H1 (cell line): Measurements from ENCODE around the gene TMEM179B. TPM values are rescaled to one million over a fixed set of nuclear protein-coding genes. Genes with fewer than 3 reads are reported as not detected.
A peak's percentile ranks its signal among the peaks of the same experiment; 100 is the strongest.

Experiments
- CTCF ChIA-PET: fragments of 300-600 bp; sonication (Branson Sonifier 250); formaldehyde crosslinking; loops from one replicate; lab custom pipeline; 2021; ENCODE audit not compliant: partially characterized antibody; lab: Charles Lee
- POLR2A ChIA-PET: fragments of 300-600 bp; sonication (Branson Sonifier 250); formaldehyde crosslinking; loops from one replicate; lab custom pipeline; 2021; ENCODE audit warnings: inconsistent platforms; ENCODE audit not compliant: partially characterized antibody; lab: Charles Lee
- DNase-seq, 2 experiments: peaks; one replicate each; pipeline versions ENCODE4 v3.0.0 to v3.0.0-alpha.2; 2010 to 2022; ENCODE audit warnings: low spot score in 2 of 2, low read depth in 1 of 2, mixed read lengths in 1 of 2
- FAIRE-seq: peaks from 2 replicates; lab custom pipeline; 2011; peaks lifted over from hg19 to GRCh38; lab: Jason Lieb, UNC
- H2AFZ ChIP-seq: 2 replicates; pipeline ENCODE4 v1.8.1; 2012; ENCODE audit warnings: low read length, inconsistent platforms
- H2AK5ac ChIP-seq: 2 replicates; pipeline ENCODE4 v1.6.1; 2013; ENCODE audit warnings: low read depth, low read length
- H2BK120ac ChIP-seq: replicated peaks from 2 replicates; pipeline ENCODE3; 2013; ENCODE audit warnings: low read depth, low read length, inconsistent platforms
- H2BK12ac ChIP-seq: 2 replicates; pipeline ENCODE4 v1.6.1; 2013; ENCODE audit warnings: low read depth, low read length
- H2BK15ac ChIP-seq: 2 replicates; pipeline ENCODE4 v1.6.1; 2013; ENCODE audit warnings: low read length
- H2BK20ac ChIP-seq: 2 replicates; pipeline ENCODE4 v1.6.1; 2013; ENCODE audit warnings: low read length
- H2BK5ac ChIP-seq: 2 replicates; pipeline ENCODE4 v1.6.1; 2013; ENCODE audit warnings: low read depth, low read length
- H3K14ac ChIP-seq: 2 replicates; pipeline ENCODE4 v1.6.1; 2013; ENCODE audit warnings: inconsistent platforms; ENCODE audit not compliant: insufficient read length
- H3K18ac ChIP-seq: 2 replicates; pipeline ENCODE4 v1.6.1; 2013; ENCODE audit warnings: low read length; ENCODE audit errors: extremely low read depth
- H3K23ac ChIP-seq: 2 replicates; pipeline ENCODE4 v1.6.1; 2013; ENCODE audit warnings: inconsistent platforms; ENCODE audit not compliant: insufficient read length
- H3K23me2 ChIP-seq: 2 replicates; pipeline ENCODE4 v1.6.1; 2013; ENCODE audit warnings: low read depth, low read length
- H3K27ac ChIP-seq: 2 replicates; pipeline ENCODE4 v1.6.1; 2011; ENCODE audit warnings: low read depth, low read length, inconsistent platforms
- H3K27me3 ChIP-seq, 4 experiments: replicated peaks in 1 of 4; 1 replicate in 1 of 4; 2 replicates in 3 of 4; pipeline versions ENCODE4 v1.6.1 to v1.8.1; 2011 to 2013; ENCODE audit warnings: low read length in 3 of 4, mild to moderate bottlenecking in 3 of 4, inconsistent platforms in 2 of 4, mixed read lengths in 2 of 4, moderate library complexity in 1 of 4; ENCODE audit not compliant: control insufficient read depth in 3 of 4, insufficient read depth in 3 of 4; ENCODE audit errors: extremely low read depth in 1 of 4
- H3K36me3 ChIP-seq, 4 experiments: 2 replicates each; pipeline versions ENCODE4 v1.6.1 to v1.8.1; 2011 to 2013; ENCODE audit warnings: mild to moderate bottlenecking in 4 of 4, low read length in 3 of 4, moderate library complexity in 2 of 4, control low read depth in 1 of 4, inconsistent platforms in 1 of 4; ENCODE audit not compliant: insufficient read depth in 4 of 4, control insufficient read depth in 2 of 4
- H3K4ac ChIP-seq: replicated peaks from 2 replicates; pipeline ENCODE3; 2013; ENCODE audit warnings: low read length, low read depth, mixed read lengths, inconsistent platforms; ENCODE audit not compliant: insufficient read length
- H3K4me1 ChIP-seq, 4 experiments: replicated peaks in 1 of 4; 1 replicate in 1 of 4; 2 replicates in 3 of 4; pipeline versions ENCODE4 v1.6.1 to v1.8.1; 2011 to 2013; ENCODE audit warnings: low read length in 3 of 4, inconsistent platforms in 2 of 4, mixed read lengths in 1 of 4; ENCODE audit not compliant: insufficient read depth in 4 of 4, control insufficient read depth in 3 of 4
- H3K4me2 ChIP-seq, 2 experiments: 2 replicates each; pipeline versions ENCODE4 v1.6.1 to v1.8.1; 2011 to 2013; ENCODE audit warnings: low read depth in 2 of 2, low read length in 2 of 2, control low read depth in 1 of 2, inconsistent platforms in 1 of 2, mild to moderate bottlenecking in 1 of 2; ENCODE audit not compliant: insufficient read depth in 1 of 2
- H3K4me3 ChIP-seq, 4 experiments: fragments of 200-600, 300-600 bp in 1 of 4; sonication (generic), shearing (Covaris generic), sonication (Bioruptor Twin) in 1 of 4; 2 replicates each; pipeline versions ENCODE4 v1.5.1 to v1.8.1; 2011 to 2016; ENCODE audit warnings: low read length in 4 of 4, low read depth in 3 of 4, control low read depth in 2 of 4, inconsistent platforms in 2 of 4, mild to moderate bottlenecking in 2 of 4, mixed read lengths in 1 of 4, moderate library complexity in 1 of 4; ENCODE audit not compliant: insufficient read depth in 2 of 4; ENCODE audit errors: extremely low read depth in 1 of 4
- H3K56ac ChIP-seq: replicated peaks from 2 replicates; pipeline ENCODE3; 2013; ENCODE audit warnings: low read depth, mild to moderate bottlenecking, mixed read lengths, low read length, inconsistent platforms; ENCODE audit not compliant: insufficient read length
- H3K79me1 ChIP-seq: 2 replicates; pipeline ENCODE4 v1.6.1; 2013; ENCODE audit warnings: low read depth, low read length, control low read depth
- H3K79me2 ChIP-seq, 2 experiments: 2 replicates each; pipeline versions ENCODE4 v1.6.1 to v1.8.1; 2012 to 2013; ENCODE audit warnings: low read length in 2 of 2, mild to moderate bottlenecking in 2 of 2, inconsistent platforms in 1 of 2; ENCODE audit not compliant: insufficient read depth in 2 of 2, control insufficient read depth in 1 of 2
- H3K9ac ChIP-seq, 4 experiments: replicated peaks in 1 of 4; 1 replicate in 1 of 4; 2 replicates in 3 of 4; pipeline versions ENCODE4 v1.6.1 to v1.8.1; 2011 to 2013; ENCODE audit warnings: low read depth in 3 of 4, low read length in 3 of 4, control low read depth in 2 of 4, mild to moderate bottlenecking in 2 of 4, moderate library complexity in 2 of 4, inconsistent platforms in 1 of 4; ENCODE audit errors: extremely low read depth in 1 of 4
- H3K9me3 ChIP-seq, 2 experiments: 2 replicates each; pipeline versions ENCODE4 v1.6.1 to v1.8.1; 2012 to 2013; ENCODE audit warnings: mild to moderate bottlenecking in 2 of 2, moderate library complexity in 2 of 2, control low read depth in 1 of 2, inconsistent platforms in 1 of 2, low read depth in 1 of 2, low read length in 1 of 2, mixed read lengths in 1 of 2; ENCODE audit not compliant: insufficient read depth in 2 of 2
- H4K20me1 ChIP-seq, 2 experiments: replicated peaks in 1 of 2; 2 replicates each; pipeline versions ENCODE3 to v1.8.1; 2011 to 2013; ENCODE audit warnings: inconsistent platforms in 2 of 2, low read length in 2 of 2, mild to moderate bottlenecking in 1 of 2; ENCODE audit not compliant: insufficient read depth in 2 of 2, control insufficient read depth in 1 of 2
- H4K5ac ChIP-seq: 2 replicates; pipeline ENCODE4 v1.6.1; 2013; ENCODE audit warnings: low read length, low read depth, mixed read lengths, inconsistent platforms; ENCODE audit not compliant: insufficient read length
- H4K8ac ChIP-seq: 2 replicates; pipeline ENCODE4 v1.8.0; 2013; ENCODE audit warnings: mild to moderate bottlenecking, moderate library complexity, low read length, inconsistent platforms; ENCODE audit not compliant: insufficient read depth; ENCODE audit errors: extremely low read depth
- H4K91ac ChIP-seq: replicated peaks from 2 replicates; pipeline ENCODE3; 2013; ENCODE audit warnings: low read length, mixed read lengths, inconsistent platforms; ENCODE audit not compliant: insufficient read length
- CBX8 ChIP-seq: fragments of 300-800, 300-1000 bp; sonication (generic); IDR thresholded peaks from 2 replicates; pipeline ENCODE4 v1.7.1; 2016; ENCODE audit warnings: low read depth, low read length, borderline replicate concordance
- CEBPB ChIP-seq: IDR thresholded peaks from 2 replicates; pipeline ENCODE4 v1.6.1; 2012; ENCODE audit warnings: low read depth, low read length
- HDAC2 ChIP-seq, 2 experiments: fragments of 300-600 bp in 1 of 2; sonication (generic) in 1 of 2; IDR thresholded peaks; 2 replicates each; pipeline ENCODE4 v1.6.1; 2011 to 2012; ENCODE audit warnings: low read depth in 2 of 2, low read length in 2 of 2, mild to moderate bottlenecking in 2 of 2, moderate library complexity in 2 of 2, borderline replicate concordance in 1 of 2, inconsistent platforms in 1 of 2
- MAX ChIP-seq: IDR thresholded peaks from 2 replicates; pipeline ENCODE4 v1.6.1; 2012; ENCODE audit warnings: inconsistent platforms
- POLR2AphosphoS5 ChIP-seq: IDR thresholded peaks from 2 replicates; pipeline ENCODE4 v1.6.1; 2011; ENCODE audit warnings: low read depth, low read length
- SP1 ChIP-seq: IDR thresholded peaks from 2 replicates; pipeline ENCODE4 v1.6.1; 2011; ENCODE audit warnings: low read depth, low read length
- USF2 ChIP-seq: IDR thresholded peaks from 2 replicates; pipeline ENCODE4 v1.6.1; 2011; ENCODE audit warnings: low read length, improper control_type of control experiment
- WGBS, 2 experiments: shearing (Covaris generic) in 1 of 2; methylation state at CpG; one replicate each; pipeline versions ENCODE4 v1.1.6 to v1.1.7; 2013 to 2015; ENCODE audit warnings: low lambda C conversion rate in 2 of 2, mixed read lengths in 2 of 2, inconsistent platforms in 1 of 2, low coverage in 1 of 2, missing lambda C conversion rate in 1 of 2; ENCODE audit not compliant: insufficient replicate concordance in 2 of 2, insufficient coverage in 1 of 2, insufficient read length in 1 of 2; ENCODE audit errors: extremely low coverage in 1 of 2, missing lambda C conversion rate in 1 of 2; 5-methylcytosine and 5-hydroxymethylcytosine counted together
- polyA plus RNA-seq, 7 experiments: library from polyadenylated mRNA; depleted of rRNA in 3 of 7; stranded (reverse) in 5 of 7; unstranded in 2 of 7; fragments of >200 nt in 5 of 7; fragments of 200-250 nt in 2 of 7; gene quantifications; 1 replicate in 5 of 7; 2 replicates in 1 of 7; 4 replicates in 1 of 7; pipeline versions ENCODE4 v1.2.1 to v1.2.3, GENCODE V29; 2011 to 2013; ENCODE audit warnings: missing spikeins in 2 of 7, mixed read lengths in 2 of 7
- total RNA-seq: library from RNA; stranded (reverse); fragmentation: NEBNext Ultra II Directional; extraction: Animal tissue kit (Norgen Biotek cat#: 25700); gene quantifications from 2 replicates; pipeline ENCODE4 v1.2.1, GENCODE V29; 2021

Gene TMEM179B
- total and polyA plus RNA-seq, 2 of the 8 experiments (the other 6 are each of a cell fraction or from before 2014, with no cell fraction given): 18.6 to 62.2 TPM

GRCh38 chr11:62806611-62807121, 19.5 kb downstream of the TMEM179B start:
- peak overlapping the region; percentile 81 to 93; a peak in 2 of 4 replicates for H3K4me2 ChIP-seq
- H4K91ac ChIP-seq: no peak overlapping the region
- H3K14ac ChIP-seq: no peak overlapping the region
- no peak overlapping the region for H2AK5ac ChIP-seq
- no peak overlapping the region for H4K5ac ChIP-seq
- H3K4me1 ChIP-seq: peaks cover 0 to 5% (median under 1%) of the 10 kb centered on the region in 4 experiments; a peak in 1 of 7 replicates
- no peaks in the 10 kb centered on the region for H3K9me3 ChIP-seq
- ChIA-PET CTCF (interaction anchor here (1.0 to 1.7 kb wide), 8 partner anchors 10 to 68 kb away, joined by 3 to 5 read pairs (median 3); partner anchors contain the start of genes TMEM179B and TMEM223), POLR2A (interaction anchor here (0.6 to 10.0 kb wide), 35 partner anchors 9 to 1538 kb away, joined by 3 to 251 read pairs (median 8); partner anchors contain the start of genes B3GAT3, BSCL2, C11orf98 and CSKMT)
- H2BK120ac ChIP-seq: no peak overlapping the region
- no peak overlapping the region for H2BK5ac ChIP-seq
- H3K56ac ChIP-seq: no peak overlapping the region
- DNase-seq (no peak), FAIRE-seq (no peak)
- peaks cover 4% of the 10 kb centered on the region; the same call in 1 of the 2 replicates for H3K23me2 ChIP-seq
- H3K9ac ChIP-seq: no peak overlapping the region; a peak in 3 of 7 replicates
- no peaks in the 10 kb centered on the region for H3K27me3 ChIP-seq
- peaks cover 5 to 18% of the 10 kb centered on the region in 2 experiments; a peak in 3 of 4 replicates for H3K79me2 ChIP-seq
- no peak overlapping the region for H3K18ac ChIP-seq
- peaks cover 0 to 2% of the 10 kb centered on the region in 2 experiments for H4K20me1 ChIP-seq
- no peak for TF ChIP-seq HDAC2 (IDR thresholded peaks at IDR 0.05; ENCODE audit: borderline replicate concordance in 1 of 2, low read depth in 2 of 2, low read length in 2 of 2)
- peak; percentile 64; the same call in 1 of the 2 replicates for TF ChIP-seq CEBPB
- no peak for TF ChIP-seq USF2
- no peak for TF ChIP-seq CBX8
- TF ChIP-seq MAX: no peak
- no peak for TF ChIP-seq SP1
- no peak for TF ChIP-seq POLR2AphosphoS5
- H3K4ac ChIP-seq: no peak overlapping the region
- no peak overlapping the region for H4K8ac ChIP-seq
- no peak overlapping the region for H2BK12ac ChIP-seq
- 87% methylated on average over 5 of the region's 5 CpGs; no CpG with 5 or more reads in 1 of the 2 experiments for WGBS, 2 experiments
- no peak overlapping the region for H2AFZ ChIP-seq
- H2BK20ac ChIP-seq: no peak overlapping the region
- peaks cover 6% of the 10 kb centered on the region; the same call in 1 of the 2 replicates for H3K79me1 ChIP-seq
- H3K36me3 ChIP-seq: peaks cover 3 to 15% (median 10%) of the 10 kb centered on the region in 4 experiments
- no peak overlapping the region for H3K23ac ChIP-seq
- no peak overlapping the region for H2BK15ac ChIP-seq
- no peak overlapping the region for H3K27ac ChIP-seq
- H3K4me3 ChIP-seq: peak overlapping the region in 1 of 4 experiments; percentile 78; a peak in 3 of 8 replicates
